T-cell (primary cell): ENCODE results near the gene LRP1B. TPM values are rescaled to one million over a fixed set of nuclear protein-coding genes. Genes with fewer than 3 reads are reported as not detected.

Source experiments
- ATAC-seq, 4 experiments: fragments of 200-7000 bp in 3 of 4; fragments of 150-1000 bp in 1 of 4; cut with Tn5 transposase; replicated peaks in 1 of 4; 1 replicate in 3 of 4; 2 replicates in 1 of 4; pipeline ENCODE4 v1.10.0; 2021; ENCODE audit warnings: moderate library complexity in 3 of 4, mild to moderate bottlenecking in 2 of 4, moderate number of reproducible peaks in 1 of 4
- CTCF ChIA-PET, 2 donors: fragments of 300-600 bp; sonication (Branson Sonifier 250); formaldehyde crosslinking; loops; one replicate each; lab custom pipeline; 2022; ENCODE audit warnings: antibody characterized with exemption in 2 of 2; lab: Charles Lee
- POLR2A ChIA-PET, 2 donors: fragments of 300-600 bp; sonication (Branson Sonifier 250); formaldehyde crosslinking; loops; one replicate each; lab custom pipeline; 2022; ENCODE audit warnings: antibody characterized with exemption in 2 of 2; lab: Charles Lee
- DNase-seq, 35 experiments: peaks; one replicate each; pipeline versions ENCODE4 v3.0.0 to v3.0.0-alpha.2; 2013 to 2023
- H3K27ac ChIP-seq: one replicate; pipeline ENCODE4 v1.5.1; 2013; ENCODE audit warnings: low read length
- H3K27me3 ChIP-seq, 2 experiments: replicated peaks in 1 of 2; 1 replicate in 1 of 2; 2 replicates in 1 of 2; pipeline versions ENCODE4 v1.6.1 to v1.7.0; 2013; ENCODE audit warnings: low read length in 1 of 2, mixed read lengths in 1 of 2; ENCODE audit not compliant: control insufficient read depth in 2 of 2, insufficient read depth in 2 of 2; ENCODE audit errors: extremely low read depth in 1 of 2
- H3K36me3 ChIP-seq, 2 donors: 1 replicate in 1 of 2; 2 replicates in 1 of 2; pipeline versions ENCODE4 v1.6.1 to v1.7.0; 2013; ENCODE audit warnings: low read length in 1 of 2; ENCODE audit not compliant: control insufficient read depth in 2 of 2, insufficient read depth in 1 of 2; ENCODE audit errors: extremely low read depth in 1 of 2
- H3K4me1 ChIP-seq, 2 experiments: 1 replicate in 1 of 2; 2 replicates in 1 of 2; pipeline versions ENCODE4 v1.6.1 to v1.7.0; 2013; ENCODE audit warnings: low read length in 2 of 2, mixed read lengths in 1 of 2; ENCODE audit not compliant: insufficient read depth in 2 of 2, control insufficient read depth in 1 of 2; ENCODE audit errors: extremely low read depth in 1 of 2
- H3K4me3 ChIP-seq, 2 donors: 1 replicate in 1 of 2; 2 replicates in 1 of 2; pipeline versions ENCODE4 v1.5.1 to v1.7.0; 2013; ENCODE audit warnings: mild to moderate bottlenecking in 2 of 2, low read length in 1 of 2, moderate library complexity in 1 of 2; ENCODE audit not compliant: control insufficient read depth in 1 of 2; ENCODE audit errors: extremely low read depth in 1 of 2
- H3K9me3 ChIP-seq: 2 replicates; pipeline ENCODE4 v1.7.0; 2013
- H3K27ac Mint-ChIP-seq, 2 donors: one replicate each; pipeline ENCODE4 v1.8.0; 2020 to 2021; ENCODE audit warnings: mild to moderate bottlenecking in 2 of 2, mixed read lengths in 2 of 2
- H3K27me3 Mint-ChIP-seq, 2 donors: one replicate each; pipeline ENCODE4 v1.8.0; 2021 to 2022; ENCODE audit warnings: mixed read lengths in 2 of 2
- H3K36me3 Mint-ChIP-seq: one replicate; pipeline ENCODE4 v1.8.0; 2021; ENCODE audit warnings: mixed read lengths
- H3K4me1 Mint-ChIP-seq, 3 donors: one replicate each; pipeline ENCODE4 v1.8.0; 2020 to 2022; ENCODE audit warnings: mixed read lengths in 3 of 3, mild to moderate bottlenecking in 1 of 3
- H3K4me3 Mint-ChIP-seq, 3 donors: one replicate each; pipeline ENCODE4 v1.8.0; 2020 to 2022; ENCODE audit warnings: mild to moderate bottlenecking in 3 of 3, mixed read lengths in 3 of 3, moderate library complexity in 3 of 3
- H3K9me3 Mint-ChIP-seq, 3 donors: one replicate each; pipeline ENCODE4 v1.8.0; 2020 to 2022; ENCODE audit warnings: mixed read lengths in 3 of 3
- WGBS: methylation state at CpG from one replicate; pipeline ENCODE4 v1.1.5; 2013; ENCODE audit warnings: missing lambda C conversion rate; ENCODE audit not compliant: insufficient coverage; 5-methylcytosine and 5-hydroxymethylcytosine counted together
- total RNA-seq, 35 experiments: library from RNA in 6 of 35; stranded (reverse) in 6 of 35; fragments of 120-200 nt in 1 of 35; gene quantifications; one replicate each; pipeline versions ENCODE4 v1.2.1 to v1.2.4 and lab custom pipeline; 2013 to 2026

The LRP1B gene
- total RNA-seq, 5 donors from 2014 or later (not counting 1 experiment from before 2014, with no cell fraction given) = not detected

- no CpG with 5 or more reads among the region's 3 CpGs for WGBS
- H3K27me3 Mint-ChIP-seq = no peaks in the 10 kb centered on the region
These were observed 1529.0 kb downstream of the LRP1B start for GRCh38 chr2:140601801-140602200.

GRCh38 chr2:140601342-140601741, 1529.5 kb downstream of the LRP1B start:
- Mint-ChIP-seq H3K36me3 (no peaks in the 10 kb centered on the region), H3K27ac (no peak overlapping the region), H3K4me1 (no peaks in the 10 kb centered on the region), H3K9me3 (peaks cover 0 to 15% (median 9%) of the 10 kb centered on the region in 3 donors), H3K4me3 (no peak overlapping the region), H3K27me3 (no peaks in the 10 kb centered on the region)
- DNase-seq (no peak), ATAC-seq (no peak)
- Histone ChIP-seq H3K27ac (no peak overlapping the region), H3K4me3 (no peak overlapping the region), H3K36me3 (no peaks in the 10 kb centered on the region), H3K9me3 (no peaks in the 10 kb centered on the region), H3K27me3 (no peaks in the 10 kb centered on the region), H3K4me1 (no peaks in the 10 kb centered on the region)
- WGBS = no CpG with 5 or more reads among the region's 1 CpG
- POLR2A ChIA-PET = interaction anchor here in 1 of 2 donors (0.7 kb wide), 1 partner anchor 34 kb away, joined by 8 read pairs; no protein-coding TSS in a partner anchor
- CTCF ChIA-PET = no interaction called here

More at GRCh38 chr2:140601801-140602200, 1529.0 kb downstream of the LRP1B start:
- H3K4me3 ChIP-seq = no peak overlapping the region
- Mint-ChIP-seq H3K27ac (no peak overlapping the region), H3K4me3 (no peak overlapping the region), H3K9me3 (peaks cover 0 to 17% (median 10%) of the 10 kb centered on the region in 3 donors), H3K4me1 (no peaks in the 10 kb centered on the region), H3K36me3 (no peaks in the 10 kb centered on the region)
- H3K36me3 ChIP-seq = no peaks in the 10 kb centered on the region
- no peaks in the 10 kb centered on the region for H3K9me3 ChIP-seq
- ChIA-PET POLR2A (no interaction called here), CTCF (no interaction called here)
- H3K4me1 ChIP-seq = no peaks in the 10 kb centered on the region
- no peak overlapping the region for H3K27ac ChIP-seq
- DNase-seq (no peak), ATAC-seq (no peak)
- no peaks in the 10 kb centered on the region for H3K27me3 ChIP-seq

- Mint-ChIP-seq H3K36me3 (no peaks in the 10 kb centered on the region), H3K9me3 (peaks cover 0 to 13% (median 13%) of the 10 kb centered on the region in 3 donors), H3K27ac (no peak overlapping the region), H3K27me3 (no peaks in the 10 kb centered on the region), H3K4me1 (no peaks in the 10 kb centered on the region), H3K4me3 (no peak overlapping the region)
- H3K4me1 ChIP-seq = no peaks in the 10 kb centered on the region
- DNase-seq (no peak), ATAC-seq (no peak)
- H3K4me3 ChIP-seq = no peak overlapping the region
- H3K9me3 ChIP-seq = no peaks in the 10 kb centered on the region
- no peaks in the 10 kb centered on the region for H3K36me3 ChIP-seq
- H3K27ac ChIP-seq = no peak overlapping the region
- no CpG with 5 or more reads among the region's 1 CpG for WGBS
- ChIA-PET POLR2A (no interaction called here), CTCF (no interaction called here)
- no peaks in the 10 kb centered on the region for H3K27me3 ChIP-seq
These were observed 1530.7 kb downstream of the LRP1B start for GRCh38 chr2:140600116-140600515.

GRCh38 chr2:140597836-140598235, 1533.0 kb downstream of the LRP1B start:
- H3K27me3 Mint-ChIP-seq = no peaks in the 10 kb centered on the region

GRCh38 chr2:140597205-140597604, 1533.6 kb downstream of the LRP1B start:
- ATAC-seq (no peak), DNase-seq (no peak)
- no peak overlapping the region for H3K27ac Mint-ChIP-seq
- no peaks in the 10 kb centered on the region for H3K36me3 Mint-ChIP-seq
- ChIA-PET POLR2A (no interaction called here), CTCF (no interaction called here)
- no peak overlapping the region for H3K4me3 Mint-ChIP-seq
- peaks cover 0 to 10% (median 8%) of the 10 kb centered on the region in 3 donors for H3K9me3 Mint-ChIP-seq
- Histone ChIP-seq H3K36me3 (no peaks in the 10 kb centered on the region), H3K27ac (no peak overlapping the region), H3K4me1 (no peaks in the 10 kb centered on the region), H3K27me3 (no peaks in the 10 kb centered on the region), H3K4me3 (no peak overlapping the region), H3K9me3 (no peaks in the 10 kb centered on the region)
- no CpG with 5 or more reads among the region's 1 CpG for WGBS
- no peaks in the 10 kb centered on the region for H3K4me1 Mint-ChIP-seq
- H3K27me3 Mint-ChIP-seq = no peaks in the 10 kb centered on the region

More at GRCh38 chr2:140597836-140598235, 1533.0 kb downstream of the LRP1B start:
- POLR2A ChIA-PET = no interaction called here
- ATAC-seq (no peak), DNase-seq (no peak)
- Mint-ChIP-seq H3K36me3 (no peaks in the 10 kb centered on the region), H3K9me3 (peaks cover 0 to 11% (median 8%) of the 10 kb centered on the region in 3 donors), H3K27ac (no peak overlapping the region), H3K4me3 (no peak overlapping the region), H3K4me1 (no peaks in the 10 kb centered on the region)
- no CpG with 5 or more reads among the region's 1 CpG for WGBS
- Histone ChIP-seq H3K4me1 (no peaks in the 10 kb centered on the region), H3K9me3 (no peaks in the 10 kb centered on the region), H3K4me3 (no peak overlapping the region), H3K27ac (no peak overlapping the region), H3K36me3 (no peaks in the 10 kb centered on the region), H3K27me3 (no peaks in the 10 kb centered on the region)
- CTCF ChIA-PET = no interaction called here

- ChIA-PET POLR2A (no interaction called here), CTCF (no interaction called here)
- no peaks in the 10 kb centered on the region for H3K27me3 Mint-ChIP-seq
- no peak overlapping the region for H3K4me3 Mint-ChIP-seq
- H3K27me3 ChIP-seq = no peaks in the 10 kb centered on the region
- no peaks in the 10 kb centered on the region for H3K4me1 Mint-ChIP-seq
- no peaks in the 10 kb centered on the region for H3K9me3 ChIP-seq
- H3K36me3 ChIP-seq = no peaks in the 10 kb centered on the region
- no peaks in the 10 kb centered on the region for H3K36me3 Mint-ChIP-seq
- H3K27ac ChIP-seq = no peak overlapping the region
- H3K4me3 ChIP-seq = no peak overlapping the region
- DNase-seq (no peak), ATAC-seq (no peak)
- H3K4me1 ChIP-seq = no peaks in the 10 kb centered on the region
- peaks cover 0 to 10% (median 8%) of the 10 kb centered on the region in 3 donors for H3K9me3 Mint-ChIP-seq
- no peak overlapping the region for H3K27ac Mint-ChIP-seq
- WGBS = 100% methylated on average over 1 of the region's 4 CpGs
These were observed 1534.4 kb downstream of the LRP1B start for GRCh38 chr2:140596447-140596846.

GRCh38 chr2:140595107-140595506, 1535.7 kb downstream of the LRP1B start:
- no peaks in the 10 kb centered on the region for H3K36me3 Mint-ChIP-seq
- POLR2A ChIA-PET = no interaction called here

More at GRCh38 chr2:140595107-140595506, 1535.7 kb downstream of the LRP1B start:
- no peak overlapping the region for H3K4me3 ChIP-seq
- CTCF ChIA-PET = no interaction called here
- WGBS = no CpG with 5 or more reads among the region's 2 CpGs
- Mint-ChIP-seq H3K27me3 (no peaks in the 10 kb centered on the region), H3K4me3 (no peak overlapping the region), H3K9me3 (peaks cover 0 to 10% (median 8%) of the 10 kb centered on the region in 3 donors), H3K27ac (no peak overlapping the region), H3K4me1 (no peaks in the 10 kb centered on the region)
- H3K9me3 ChIP-seq = no peaks in the 10 kb centered on the region
- H3K27ac ChIP-seq = no peak overlapping the region
- no peaks in the 10 kb centered on the region for H3K36me3 ChIP-seq
- no peaks in the 10 kb centered on the region for H3K27me3 ChIP-seq
- H3K4me1 ChIP-seq = no peaks in the 10 kb centered on the region
- DNase-seq (no peak), ATAC-seq (no peak)
